Umbilical cord (tissue), 2 donors: ENCODE measurements around the gene PRKAG1. TPM values are rescaled to one million over a fixed set of nuclear protein-coding genes. Genes with fewer than 3 reads are reported as not detected.
A peak's percentile ranks its signal among the peaks of the same experiment; 100 is the strongest.

ENCODE experiments used
- DNase-seq: peaks from one replicate; pipeline ENCODE4 v3.0.0-alpha.2; 2015; ENCODE audit warnings: low spot score
- total RNA-seq: library from RNA; depleted of rRNA; stranded (reverse); fragments of >200 nt; gene quantifications from one replicate; pipeline ENCODE4 v1.2.3, GENCODE V29; 2014; ENCODE audit warnings: low replicate concordance; ENCODE audit not compliant: insufficient read depth

The PRKAG1 gene
- total RNA-seq, 1 donor from 2014 or later = 52.7 TPM

DNA sequence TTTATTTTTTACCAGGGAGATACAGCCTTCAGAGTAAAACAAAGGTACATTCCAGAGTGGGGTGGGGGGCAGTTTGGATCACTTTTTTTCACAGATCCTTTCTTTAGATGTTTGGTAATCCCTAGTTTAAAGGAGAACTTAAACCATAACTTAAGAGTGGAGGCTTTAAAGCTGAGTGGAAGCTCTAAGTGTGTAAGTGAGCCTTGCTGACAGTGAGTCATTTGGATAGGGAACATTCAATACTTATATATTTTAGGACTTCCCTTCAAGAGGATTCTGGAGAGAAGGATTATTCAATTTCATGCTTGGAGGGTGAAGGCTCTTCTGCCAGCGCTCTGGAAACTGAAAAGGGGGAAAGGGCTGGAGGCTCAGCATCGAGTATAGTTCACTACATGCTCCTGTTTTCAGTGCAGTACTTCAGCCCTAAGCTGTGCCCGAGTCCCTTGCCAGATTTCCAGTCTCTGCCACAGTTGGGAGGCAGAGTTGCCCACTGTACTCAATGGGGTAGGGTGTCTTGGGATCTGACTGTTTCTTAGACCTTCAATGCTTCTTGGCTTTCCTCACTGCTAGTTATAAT lies 8.4 kb downstream of the PRKAG1 start:
- no peak for DNase-seq

DNA sequence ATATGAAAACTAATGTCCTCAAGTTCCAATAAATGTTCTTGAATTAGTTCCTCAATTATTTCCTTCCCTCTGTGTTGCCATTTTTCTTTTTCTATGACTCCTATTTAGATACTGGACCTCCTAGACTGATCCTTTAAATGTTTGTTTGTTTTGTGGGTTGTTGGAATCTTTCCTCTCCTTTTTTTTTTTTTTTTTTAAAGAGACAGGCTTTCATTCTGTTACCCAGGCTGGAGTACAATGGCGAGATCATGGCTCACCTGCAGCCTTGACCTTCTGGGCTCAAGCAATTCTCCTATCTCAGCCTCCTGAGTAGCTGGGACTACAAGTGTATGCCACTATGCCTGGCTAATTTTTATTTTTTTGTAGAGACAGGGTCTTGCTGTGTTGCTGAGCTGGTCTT lies 9.6 kb downstream of the PRKAG1 start:
- DNase-seq = no peak

DNA sequence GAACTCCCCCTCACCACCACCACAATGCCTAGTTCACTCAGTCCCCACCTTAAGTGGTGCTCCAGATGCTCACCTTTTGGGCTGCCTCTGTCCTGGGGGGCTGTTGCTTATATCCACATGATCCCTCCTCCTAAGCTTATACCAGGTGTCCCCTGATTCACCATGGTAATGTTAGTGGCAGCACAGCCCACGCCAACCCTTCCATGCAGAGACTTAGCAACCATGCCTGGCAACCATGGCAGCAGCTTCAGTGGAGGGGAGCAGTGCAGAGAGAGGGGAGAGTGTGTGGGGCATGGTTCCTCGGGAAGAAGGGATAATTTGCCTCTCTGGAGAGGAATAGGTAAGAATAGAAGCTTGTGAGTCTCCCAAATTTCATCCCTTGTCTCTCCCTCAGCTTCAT lies 18.2 kb downstream of the PRKAG1 start:
- no peak for DNase-seq

DNA sequence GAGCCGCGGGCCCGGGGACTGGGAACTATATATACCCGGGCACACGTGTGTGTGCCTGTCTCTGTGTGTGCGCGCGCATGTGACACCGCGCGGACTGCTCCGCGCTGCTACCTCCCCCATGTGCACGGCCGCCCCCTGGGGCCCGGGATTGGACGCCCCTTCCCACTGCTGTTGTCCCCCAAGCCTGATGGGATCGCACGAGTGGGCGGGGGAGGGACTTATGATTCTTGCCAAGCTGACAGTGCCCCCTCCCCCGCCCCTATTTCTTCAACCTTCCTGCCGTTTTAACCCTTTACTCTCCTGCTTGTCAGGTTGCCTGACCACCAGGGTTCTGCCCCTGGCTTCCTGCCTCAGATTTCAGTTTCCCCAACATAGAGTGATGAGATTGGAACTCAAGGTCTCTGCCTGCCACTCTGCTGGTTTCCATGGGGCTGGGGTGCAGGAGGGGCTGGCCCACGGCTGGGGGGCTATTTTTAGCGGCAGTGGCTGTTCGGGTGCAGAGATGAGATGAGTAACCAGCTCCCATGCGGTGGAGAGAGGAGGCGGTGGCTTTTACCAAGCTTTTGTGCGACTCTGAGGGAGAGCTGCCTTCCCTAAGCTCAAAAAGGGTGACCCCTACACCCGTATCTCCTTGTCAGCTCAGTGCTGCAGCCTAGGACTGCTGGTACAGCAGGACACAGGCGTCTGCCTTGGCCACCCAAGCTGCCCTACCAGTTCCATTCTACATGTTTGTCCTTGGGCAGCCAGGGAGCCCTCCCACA lies 19.0 kb downstream of the PRKAG1 start, which contains the start of gene DDN:
TSS of gene DDN (minus strand) at position 5 of the 761 bp plus-strand sequence. CDS start 88 bp downstream, outside the sequence.
- DNase-seq = no peak

DNA sequence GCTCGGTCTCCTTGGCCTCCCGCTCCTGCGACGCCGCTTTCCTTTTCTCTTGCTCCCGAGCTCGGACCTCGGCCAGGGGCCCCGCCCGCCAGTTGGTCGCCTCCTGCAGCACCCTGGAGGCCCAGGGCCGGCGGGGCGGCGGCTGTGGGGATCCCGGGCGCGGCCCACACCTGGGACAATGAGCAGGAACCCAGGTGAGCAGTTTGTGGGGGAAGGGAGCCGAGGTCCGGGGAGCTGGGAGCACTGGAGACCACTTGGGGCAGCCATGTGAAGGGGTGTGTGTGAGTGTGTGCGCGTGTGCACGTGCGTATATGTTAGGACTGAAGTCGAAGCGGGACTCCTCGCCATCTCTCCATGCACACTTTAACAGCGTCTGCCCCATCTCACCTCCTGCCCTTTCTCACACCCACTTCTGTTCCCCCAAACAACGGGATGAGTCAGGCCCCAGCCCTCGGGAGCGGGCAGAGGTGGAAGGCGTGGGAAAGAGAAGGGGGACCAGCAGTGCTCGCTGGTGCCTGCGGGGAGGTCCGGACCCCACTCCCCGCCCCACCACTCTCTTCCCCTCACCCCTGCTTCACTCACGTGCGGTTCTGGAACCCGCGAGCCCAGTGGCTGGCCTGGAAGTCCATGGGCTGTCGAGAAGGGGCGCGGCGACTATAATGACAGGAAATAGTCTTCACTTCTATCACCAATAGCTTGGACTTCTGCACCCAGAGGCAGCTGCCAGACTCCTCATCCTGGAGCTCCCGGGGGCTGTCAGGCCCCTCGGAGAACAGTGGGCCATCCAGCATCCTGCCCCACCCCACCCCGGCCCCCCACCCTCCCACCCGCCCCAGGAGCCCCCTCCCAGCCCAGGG lies 19.9 kb downstream of the PRKAG1 start:
- no peak for DNase-seq

DNA sequence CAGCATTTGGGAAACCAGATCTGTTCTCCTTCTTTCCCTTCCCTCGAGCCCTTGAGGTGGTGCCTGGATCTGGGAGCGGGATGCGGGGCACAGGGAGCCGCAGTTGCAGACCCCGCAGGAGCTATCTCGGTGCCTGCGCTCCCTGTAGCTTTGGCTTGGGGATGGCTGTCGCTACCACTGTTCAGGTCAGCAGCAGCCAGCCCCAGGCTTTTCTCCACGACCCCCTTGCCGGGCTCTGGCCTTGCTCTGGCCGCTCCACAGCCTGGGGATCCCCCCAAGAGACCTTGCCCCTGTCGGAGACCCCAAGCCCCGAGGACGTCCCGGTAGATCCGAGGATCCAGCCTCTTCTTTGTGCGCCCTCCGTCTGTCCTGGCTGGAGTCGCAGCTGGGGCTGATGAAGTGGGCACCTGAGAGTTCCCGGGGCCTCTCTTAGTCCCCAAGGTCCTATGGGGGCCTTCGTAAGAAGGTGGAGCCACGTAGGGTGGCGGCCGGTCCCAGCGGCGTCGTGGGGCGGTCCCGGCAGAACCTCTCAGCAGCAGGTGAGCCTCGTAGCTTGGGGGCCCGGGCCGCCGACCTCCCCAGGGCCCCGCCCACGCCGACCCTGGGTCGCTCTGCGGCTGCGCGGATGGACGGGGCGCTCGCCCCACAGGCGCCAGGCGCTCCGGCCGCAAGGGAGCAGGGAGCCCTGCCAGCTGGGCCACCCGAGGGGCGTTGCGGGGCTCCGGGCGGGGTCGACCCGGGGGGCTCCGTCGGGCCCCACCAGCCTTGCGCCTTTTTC lies 20.7 kb downstream of the PRKAG1 start:
- DNase-seq = no peak

DNA sequence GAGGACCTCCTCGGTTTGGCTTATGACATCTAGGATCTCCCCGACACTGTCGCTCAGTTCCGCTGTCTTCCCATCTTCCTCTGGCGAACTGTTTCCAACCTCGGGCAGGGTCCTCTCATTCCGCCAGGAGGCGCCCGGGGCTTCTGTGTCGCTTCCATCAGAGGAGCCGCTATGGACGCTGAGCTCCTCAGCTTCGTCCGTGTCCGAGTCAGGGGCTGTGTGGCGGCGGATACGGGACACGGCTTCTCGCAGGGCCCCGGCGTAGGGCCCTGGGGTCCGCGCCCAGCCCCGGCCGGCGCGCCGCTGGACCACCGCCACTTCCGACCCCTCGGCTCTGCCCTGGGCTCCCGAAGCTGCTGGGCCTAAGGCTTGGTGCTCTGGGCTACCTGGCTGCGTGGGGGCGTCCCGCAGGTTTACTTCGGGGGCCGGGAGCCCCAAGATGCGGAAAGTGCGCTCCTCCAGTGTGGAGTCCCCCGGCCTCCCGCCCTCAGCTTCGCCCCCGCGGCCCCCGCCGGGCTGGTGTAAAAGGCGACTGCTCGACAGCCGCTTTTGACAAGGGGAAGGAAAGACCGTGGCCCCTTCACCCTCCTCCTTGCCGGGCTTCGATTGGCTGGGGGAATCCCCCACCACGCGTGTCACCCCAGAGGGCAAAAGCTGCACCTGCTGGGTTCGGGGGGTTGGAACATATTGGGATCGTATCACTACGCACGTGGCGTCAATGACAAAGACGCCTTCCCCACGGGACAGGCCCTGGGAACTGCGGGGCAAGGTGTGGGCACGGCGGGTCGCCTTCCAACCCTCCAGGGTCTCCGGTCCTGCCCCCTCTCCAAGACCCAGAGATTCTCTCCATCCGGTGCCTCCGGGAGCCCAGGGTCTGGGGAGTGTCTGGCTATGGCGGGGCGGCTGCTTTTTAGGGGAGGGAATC lies 21.5 kb downstream of the PRKAG1 start:
- peak; percentile 77 for DNase-seq

DNA sequence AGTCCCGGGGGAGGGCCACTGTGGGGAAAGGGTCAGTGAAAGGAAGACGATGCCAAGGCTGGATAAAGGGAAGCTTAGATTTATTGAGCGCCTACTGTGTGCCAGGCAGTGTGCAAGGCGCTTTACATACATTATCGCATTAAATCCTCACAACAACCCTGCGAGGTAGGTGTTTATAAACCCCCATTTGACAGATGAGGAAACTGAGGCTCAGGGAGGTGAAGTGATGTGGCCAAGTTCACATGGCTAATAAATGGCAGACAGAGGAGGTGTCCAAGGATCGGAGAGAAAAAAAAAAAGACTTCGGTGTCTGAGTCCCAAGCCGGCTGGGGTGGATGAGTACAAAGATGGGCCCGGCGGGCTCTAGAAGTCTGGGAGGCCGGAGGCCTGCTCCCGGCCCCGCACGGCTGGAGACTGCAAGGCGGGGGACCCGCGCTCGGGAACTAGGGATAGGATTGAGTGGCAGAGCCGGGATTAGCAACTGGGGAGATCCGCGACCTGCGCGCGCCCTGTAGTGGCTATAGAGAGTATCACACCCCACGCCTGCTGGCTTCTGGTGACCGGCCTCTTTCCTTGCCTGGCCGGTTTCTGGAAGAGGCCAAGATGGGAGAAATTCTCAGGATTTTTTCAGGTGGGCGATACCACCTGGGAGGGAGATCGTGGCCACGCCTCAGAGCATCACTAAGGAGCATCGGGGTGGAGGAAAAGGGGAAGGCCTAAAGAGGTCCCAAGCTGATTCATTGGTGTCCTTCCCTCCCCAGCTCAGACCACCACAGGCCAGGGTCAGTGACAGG lies 23.3 kb downstream of the PRKAG1 start:
- DNase-seq = peak; percentile 87

DNA sequence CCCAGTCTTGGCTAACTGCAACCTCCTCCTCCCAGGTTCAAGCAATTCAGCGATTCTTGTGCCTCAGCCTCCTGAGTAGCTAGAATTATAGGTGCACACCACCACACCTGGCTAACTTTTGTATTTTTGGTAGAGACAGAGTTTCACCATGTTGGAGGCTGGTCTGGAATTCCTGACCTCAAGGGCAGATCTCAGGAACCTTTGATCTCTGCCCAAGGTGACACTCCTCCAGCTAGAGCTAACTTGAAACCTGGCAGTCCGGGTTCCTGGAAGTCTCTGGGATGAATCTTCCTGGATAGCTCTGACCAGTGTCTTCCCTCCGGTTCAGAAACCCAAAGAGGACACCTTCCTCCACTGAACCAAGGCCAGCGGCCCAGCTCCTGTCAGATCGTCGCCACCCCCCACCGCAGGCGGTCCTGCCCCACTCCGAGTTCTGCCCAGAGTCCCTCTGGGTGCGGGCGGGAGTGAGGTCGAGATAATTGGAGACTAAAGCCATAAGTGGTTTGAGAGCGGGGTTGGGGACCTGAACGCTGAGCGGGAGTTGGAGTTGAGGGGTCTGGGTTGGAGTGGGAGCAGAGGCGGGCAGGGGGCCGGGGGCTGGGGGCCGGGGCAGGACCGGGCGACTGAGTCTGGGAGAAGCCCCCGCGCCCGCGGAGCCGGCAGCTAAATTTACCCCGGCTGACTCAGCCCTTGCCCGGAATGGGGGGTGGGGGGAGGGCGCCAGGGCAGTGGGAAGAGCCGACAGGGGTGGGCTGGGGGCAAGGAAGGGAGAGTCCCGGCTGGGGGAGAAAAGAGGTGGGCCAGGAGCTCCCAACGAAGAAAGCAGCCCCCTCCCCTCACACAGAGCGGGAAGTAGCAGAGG lies 24.1 kb downstream of the PRKAG1 start:
- no peak for DNase-seq

DNA sequence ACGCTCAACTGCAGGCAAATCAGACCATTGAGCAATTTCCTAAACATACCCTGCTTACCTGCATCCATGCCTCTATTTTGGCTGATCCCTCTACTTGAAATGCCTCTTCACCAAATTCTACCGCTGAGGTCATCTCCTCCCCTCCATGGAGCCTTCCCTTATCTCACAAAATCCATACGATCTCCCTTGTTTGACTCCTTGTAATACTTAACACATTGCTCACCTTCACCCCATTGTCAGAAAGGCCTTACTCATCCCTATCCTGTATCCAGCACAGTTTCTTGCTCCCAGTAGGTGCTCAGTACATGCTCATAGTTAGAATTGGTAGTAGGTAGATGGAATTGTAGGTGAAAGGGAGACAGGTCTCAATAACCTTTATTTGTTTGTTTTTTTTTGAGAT lies 24.8 kb downstream of the PRKAG1 start:
- DNase-seq = no peak

DNA sequence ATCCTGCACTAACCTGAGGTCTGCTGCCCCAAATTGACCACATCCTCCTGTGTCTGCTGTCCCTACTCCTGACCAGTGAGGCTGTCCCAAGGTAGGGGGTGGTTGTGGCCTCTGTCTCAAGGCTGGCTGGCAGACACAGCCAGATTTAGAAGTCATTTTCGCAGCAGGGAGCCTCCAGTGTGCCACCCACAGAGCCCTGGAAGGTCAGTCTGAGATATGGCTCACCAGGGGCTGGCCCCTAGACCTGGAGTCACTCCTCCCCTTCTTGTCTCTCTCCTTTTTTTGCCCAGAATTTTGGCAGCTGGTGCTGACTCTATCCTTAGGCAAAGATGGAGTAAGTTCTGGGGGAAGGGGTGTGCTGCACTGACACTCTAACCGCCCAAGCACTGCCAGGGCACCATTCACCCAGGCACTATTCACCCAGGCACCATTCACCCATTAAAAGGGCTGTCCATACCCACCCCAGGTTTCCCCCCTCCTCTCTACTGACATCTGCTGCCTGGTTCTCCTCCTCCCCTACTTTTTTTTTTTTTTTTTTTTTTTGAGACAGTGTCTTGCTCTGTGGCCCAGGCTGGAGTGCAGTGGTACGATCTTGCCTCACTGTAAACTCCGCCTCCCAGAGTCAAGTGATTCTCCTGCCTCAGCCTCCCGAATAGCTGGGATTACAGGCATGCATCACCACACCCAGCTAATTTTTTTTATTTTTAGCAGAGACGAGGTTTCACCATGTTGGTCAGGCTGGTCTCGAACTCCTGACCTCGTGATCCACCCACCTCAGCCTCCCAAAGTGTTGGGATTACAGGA lies 27.1 kb downstream of the PRKAG1 start:
- no peak for DNase-seq

DNA sequence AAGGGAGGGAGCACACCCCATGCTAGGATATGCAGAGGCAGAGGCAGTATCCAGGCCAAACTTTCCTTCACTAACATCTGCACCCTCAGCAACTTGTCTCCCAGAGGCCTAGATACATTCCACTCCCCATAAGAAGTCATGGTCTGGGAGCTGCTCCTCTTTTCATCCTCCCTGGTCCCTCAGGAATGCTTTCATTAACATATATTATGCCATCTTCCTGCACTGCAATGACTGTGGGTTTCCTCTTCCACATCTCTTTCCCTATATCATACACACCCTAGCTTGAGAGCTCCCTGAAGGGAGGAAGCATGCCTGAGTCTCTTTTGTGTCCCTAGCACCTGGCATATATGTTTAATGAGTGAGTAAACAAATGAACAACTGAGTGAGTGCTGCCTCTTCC lies 28.0 kb downstream of the PRKAG1 start:
- no peak for DNase-seq

DNA sequence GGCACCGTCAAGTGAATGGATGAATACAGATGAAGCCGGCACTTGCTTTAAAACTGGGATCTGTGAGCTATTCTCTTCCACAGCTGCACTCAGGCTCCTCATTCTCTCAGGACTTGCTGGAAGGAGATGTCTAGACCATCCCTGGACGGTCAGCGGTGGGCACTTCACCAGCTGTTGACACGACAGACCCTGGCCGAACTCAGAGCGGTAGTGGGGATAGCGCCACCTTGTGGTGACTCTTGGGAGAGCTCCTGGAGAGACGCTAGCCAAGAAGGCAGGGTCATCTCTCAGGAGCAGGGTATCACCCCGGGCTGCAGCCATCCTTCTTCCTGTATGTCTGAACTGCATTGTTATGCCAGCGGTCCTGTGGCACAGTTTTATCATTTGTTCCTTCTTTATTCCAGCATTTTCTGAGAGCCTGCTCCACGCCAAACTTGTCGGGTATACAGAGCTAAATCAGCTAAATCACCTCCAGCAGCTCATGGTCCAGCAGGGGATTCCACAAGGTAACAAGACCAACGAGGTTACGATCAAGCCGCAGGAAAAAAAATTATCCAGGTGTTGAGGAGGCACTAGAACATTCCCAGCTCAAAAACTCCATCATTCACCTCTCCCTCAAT lies 30.4 kb downstream of the PRKAG1 start:
- no peak for DNase-seq

DNA sequence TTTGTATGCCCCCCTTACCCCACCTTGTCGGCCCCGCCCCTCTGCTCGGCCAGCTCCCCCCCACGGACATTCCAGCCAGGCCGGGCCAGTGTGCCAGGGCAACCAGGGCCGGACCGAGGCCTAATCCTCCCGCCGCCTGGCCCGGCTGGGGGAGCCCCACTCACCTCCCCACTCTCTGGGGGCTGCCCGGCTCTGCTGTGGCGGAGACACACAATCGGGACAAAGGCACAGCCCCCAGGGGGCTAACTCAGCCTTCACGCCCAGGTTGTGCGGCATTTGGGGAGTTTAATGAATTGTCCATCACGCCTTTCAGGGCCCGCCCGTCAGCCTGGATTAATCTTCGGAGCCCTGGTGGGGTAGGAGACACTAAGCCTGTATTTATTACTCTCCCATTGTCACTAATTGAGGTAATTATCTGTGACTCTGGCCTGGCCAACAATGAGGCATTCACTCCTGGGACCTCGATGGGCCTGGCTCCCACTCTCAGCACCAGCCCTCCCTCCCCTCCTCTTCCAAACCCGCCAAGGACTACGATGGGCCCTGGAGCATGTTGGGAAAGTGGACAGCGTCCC lies 31.8 kb downstream of the PRKAG1 start:
- no peak for DNase-seq

DNA sequence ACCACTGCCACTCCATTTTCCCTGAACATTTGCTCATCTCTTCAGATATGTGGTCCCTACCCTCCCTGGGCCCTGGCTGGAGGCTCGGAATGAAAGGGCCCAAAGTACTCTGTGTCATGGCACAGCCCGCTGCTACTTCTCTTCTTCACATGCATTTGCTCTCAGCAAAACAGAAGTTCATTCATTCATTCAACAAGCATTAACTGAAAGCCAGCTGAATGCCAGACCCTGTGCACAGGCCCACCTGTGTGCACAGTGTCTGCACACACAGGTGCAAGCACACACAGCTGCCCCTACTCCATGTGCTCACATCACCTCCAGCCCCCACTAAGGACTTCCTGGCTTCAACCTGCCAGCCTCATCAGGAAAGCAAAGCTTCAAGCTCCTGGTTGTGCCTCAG lies 32.7 kb downstream of the PRKAG1 start:
- no peak for DNase-seq

DNA sequence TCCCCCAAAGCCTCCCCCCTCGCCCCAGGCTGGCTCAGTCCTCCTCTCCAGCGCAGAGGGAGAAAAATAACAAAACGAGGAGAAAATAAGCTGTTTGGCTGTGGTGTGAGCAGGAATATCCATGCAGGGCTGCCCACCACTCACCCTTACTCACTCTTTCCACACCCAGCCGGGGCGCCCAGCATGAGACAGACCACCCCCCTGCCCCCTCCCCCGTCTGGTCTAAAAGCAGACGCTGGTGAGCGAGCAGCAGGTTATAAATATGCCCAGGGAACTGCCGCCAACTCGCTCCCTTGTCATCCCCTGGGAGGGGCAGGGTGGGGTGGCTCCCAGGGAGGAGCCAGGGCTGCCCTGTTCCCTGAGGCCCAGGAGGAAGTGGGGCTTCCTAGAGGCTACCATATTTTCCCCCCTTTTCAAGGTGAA lies 33.1 kb downstream of the PRKAG1 start:
- DNase-seq = no peak
